DMS53 treated with DMSO at 0.1 percent for 48 hours (cell line): Measurements from ENCODE around the gene CHST2.
"Not testable (repeated sequence)": the region's sequence is repeated elsewhere in the genome, so short reads cannot be mapped to it uniquely, and the experiment has no call there.

ENCODE experiments used
- DNase-seq: peaks from one replicate; lab custom pipeline; 2025; ENCODE audit not compliant: unreplicated experiment; lab: John Stamatoyannopoulos, UW

The CHST2 gene, protein sequence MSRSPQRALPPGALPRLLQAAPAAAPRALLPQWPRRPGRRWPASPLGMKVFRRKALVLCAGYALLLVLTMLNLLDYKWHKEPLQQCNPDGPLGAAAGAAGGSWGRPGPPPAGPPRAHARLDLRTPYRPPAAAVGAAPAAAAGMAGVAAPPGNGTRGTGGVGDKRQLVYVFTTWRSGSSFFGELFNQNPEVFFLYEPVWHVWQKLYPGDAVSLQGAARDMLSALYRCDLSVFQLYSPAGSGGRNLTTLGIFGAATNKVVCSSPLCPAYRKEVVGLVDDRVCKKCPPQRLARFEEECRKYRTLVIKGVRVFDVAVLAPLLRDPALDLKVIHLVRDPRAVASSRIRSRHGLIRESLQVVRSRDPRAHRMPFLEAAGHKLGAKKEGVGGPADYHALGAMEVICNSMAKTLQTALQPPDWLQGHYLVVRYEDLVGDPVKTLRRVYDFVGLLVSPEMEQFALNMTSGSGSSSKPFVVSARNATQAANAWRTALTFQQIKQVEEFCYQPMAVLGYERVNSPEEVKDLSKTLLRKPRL

GRCh38 chr3:143119009-143119914 is at the start of gene CHST2:
Gene CHST2, plus strand, starts transcription at chr3:143119771. Its CDS starts 1,046 bp downstream, at chr3:143120817.
- DNase-seq = peak; percentile 26

GRCh38 chr3:143070977-143071551 is 48.5 kb upstream of the CHST2 start:
- no peak for DNase-seq

DNA sequence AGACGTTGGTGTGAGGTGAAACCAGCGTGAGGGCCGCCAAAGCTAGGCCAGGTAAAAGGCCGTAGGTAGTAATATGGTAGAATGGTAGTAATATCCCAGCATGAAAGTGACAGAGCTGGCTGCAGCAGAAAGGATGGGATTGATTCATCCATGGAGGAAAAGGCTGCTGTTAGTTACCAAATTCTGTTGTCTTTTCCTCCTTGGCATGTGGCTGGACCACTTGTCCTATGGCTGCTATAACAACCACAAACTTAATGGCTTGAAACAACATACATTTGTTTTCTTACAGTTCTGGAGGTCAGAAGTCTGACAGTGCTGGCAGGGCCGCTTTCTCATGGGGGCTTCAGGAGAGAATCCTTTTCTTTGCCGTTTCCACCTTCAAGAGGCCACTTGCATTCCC is 47.8 kb upstream of the CHST2 start:
- DNase-seq = no peak

DNA sequence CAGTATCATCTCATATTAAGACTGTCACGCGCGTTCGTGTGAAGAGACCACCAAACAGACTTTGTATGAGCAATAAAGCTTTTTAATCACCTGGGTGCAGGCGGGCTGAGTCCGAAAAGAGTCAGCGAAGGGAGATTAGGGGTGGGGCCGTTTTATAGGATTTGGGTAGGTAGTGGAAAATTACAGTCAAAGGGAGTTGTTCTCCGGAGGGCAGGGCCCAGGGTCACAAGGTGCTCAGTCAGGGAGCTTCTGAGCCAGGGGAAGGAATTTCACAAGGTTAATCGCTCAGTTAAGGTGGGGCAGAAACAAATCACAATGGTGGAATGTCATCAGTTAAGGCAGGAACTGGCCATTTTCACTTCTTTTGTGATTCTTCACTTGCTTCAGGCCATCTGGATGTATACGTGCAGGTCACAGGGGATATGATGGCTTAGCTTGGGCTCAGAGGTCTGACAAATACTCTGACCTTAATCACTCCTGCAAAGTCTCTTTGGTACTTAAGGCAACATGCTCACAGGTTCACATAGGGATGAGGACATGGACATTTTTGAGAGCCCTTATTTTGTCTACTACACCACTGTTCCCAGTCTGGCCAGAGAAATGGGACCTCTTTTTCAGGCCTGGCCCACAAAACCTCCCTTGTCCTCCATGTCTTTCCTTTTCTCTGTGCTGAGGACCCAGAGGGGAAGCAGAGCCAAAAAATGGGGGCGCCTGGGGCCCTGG is 47.1 kb upstream of the CHST2 start:
- DNase-seq = not testable (repeated sequence)

DNA sequence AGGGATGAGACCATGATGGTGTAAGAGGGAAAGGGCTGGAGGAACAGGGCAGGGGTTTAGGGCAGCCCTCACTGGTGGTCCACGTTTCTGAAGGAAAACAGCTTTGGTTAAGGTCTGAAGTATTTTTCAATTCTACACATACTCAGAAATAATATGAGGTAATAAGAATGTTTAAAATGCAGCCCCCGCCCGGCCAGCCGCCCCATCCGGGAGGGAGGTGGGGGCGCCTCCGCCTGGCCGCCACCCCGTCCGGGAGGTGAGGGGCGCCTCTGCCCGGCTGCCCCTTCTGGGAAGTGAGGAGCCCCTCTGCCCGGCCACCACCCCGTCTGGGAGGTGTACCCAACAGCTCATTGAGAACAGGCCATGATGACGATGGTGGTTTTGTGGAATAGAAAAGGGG is 46.0 kb upstream of the CHST2 start:
- not testable (repeated sequence) for DNase-seq

- DNase-seq = not testable (repeated sequence)
Observed at GRCh38 chr3:143073983-143074382, 45.6 kb upstream of the CHST2 start.

DNA sequence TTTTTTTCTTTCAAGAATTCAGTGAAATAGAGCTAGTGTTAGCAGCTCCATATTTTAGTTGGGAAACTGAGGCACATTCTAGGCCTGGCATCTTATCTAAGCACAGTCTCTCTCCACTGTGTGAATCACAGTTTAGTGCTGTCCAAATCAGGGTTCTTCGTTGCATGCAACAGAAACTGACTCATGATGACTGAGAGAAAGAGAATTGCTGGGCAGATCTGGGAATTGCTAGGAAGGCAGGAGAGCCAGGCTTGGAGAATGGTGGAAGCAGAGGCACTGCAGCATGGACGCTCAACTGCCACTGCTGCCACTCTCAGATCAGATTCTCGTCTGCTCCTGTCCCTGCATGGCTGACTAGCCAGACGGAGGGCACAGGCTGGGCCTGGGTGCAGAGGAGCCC is 40.7 kb upstream of the CHST2 start:
- no peak for DNase-seq

GRCh38 chr3:143080196-143080595 is 39.4 kb upstream of the CHST2 start:
- DNase-seq = no peak

GRCh38 chr3:143081365-143081764 is 38.2 kb upstream of the CHST2 start:
- no peak for DNase-seq

GRCh38 chr3:143081844-143082778 is 37.5 kb upstream of the CHST2 start:
- no peak for DNase-seq

GRCh38 chr3:143083781-143084180 is 35.8 kb upstream of the CHST2 start:
- DNase-seq = no peak

DNA sequence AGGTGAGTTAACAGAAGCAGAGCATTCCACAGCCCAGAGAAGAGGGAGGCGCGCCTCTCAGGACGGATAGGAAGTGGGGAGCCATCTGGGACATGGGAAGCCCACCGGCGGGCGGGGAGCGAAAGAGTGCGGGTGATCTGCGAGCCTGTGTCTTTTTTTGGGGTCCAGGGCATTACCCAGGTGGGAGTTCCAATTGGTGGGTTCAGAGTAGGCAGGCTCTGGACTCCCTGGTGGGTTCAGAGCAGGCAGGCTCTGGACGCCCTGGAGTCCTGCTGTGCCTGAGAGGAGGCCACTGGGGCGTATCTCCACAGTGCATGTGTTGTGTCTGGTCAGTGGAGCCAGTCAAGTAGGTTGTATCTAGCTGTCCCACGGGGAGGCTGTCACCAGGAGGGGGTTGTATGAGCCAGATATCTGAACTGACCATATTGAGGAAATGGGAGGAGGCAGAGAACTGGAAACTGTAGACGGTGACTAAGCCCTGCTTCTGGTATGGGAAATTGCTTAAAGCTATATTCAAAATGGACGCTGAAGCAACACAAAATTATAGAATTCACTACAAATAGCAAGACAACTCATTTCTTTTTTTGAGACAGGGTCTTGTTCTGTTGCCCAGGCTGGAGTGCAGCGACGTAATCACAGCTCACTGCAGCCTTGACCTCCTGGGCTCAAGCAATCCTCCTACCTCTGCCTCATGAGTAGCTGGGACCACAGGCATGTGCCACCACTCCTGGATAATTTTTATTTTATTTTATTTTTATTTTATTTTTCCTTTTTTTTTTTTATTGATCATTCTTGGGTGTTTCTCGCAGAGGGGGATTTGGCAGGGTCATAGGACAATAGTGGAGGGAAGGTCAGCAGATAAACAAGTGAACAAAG is 34.5 kb upstream of the CHST2 start:
- no peak for DNase-seq

GRCh38 chr3:143088835-143089234 is 30.7 kb upstream of the CHST2 start:
- no peak for DNase-seq

DNA sequence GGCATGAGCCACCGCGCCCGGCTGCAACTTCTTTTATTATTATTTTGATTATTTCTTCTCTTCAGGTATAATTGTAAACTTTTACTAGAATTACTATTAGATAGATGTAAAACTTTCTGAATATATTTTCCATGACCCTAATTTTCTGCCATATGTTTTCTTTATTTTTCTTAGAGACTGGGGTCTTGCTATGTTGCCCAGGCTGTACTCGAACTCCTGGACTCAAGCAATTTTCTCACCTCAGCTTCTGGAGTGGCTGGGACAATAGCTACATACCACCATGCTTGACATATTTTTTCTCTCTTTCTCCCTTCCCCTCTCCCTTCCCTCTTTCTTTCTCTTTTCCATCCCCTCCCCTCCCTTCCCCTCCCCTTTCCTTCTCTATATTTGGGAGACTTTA is 29.6 kb upstream of the CHST2 start:
- DNase-seq = no peak

- DNase-seq = no peak
Observed at GRCh38 chr3:143090486-143090885, 29.1 kb upstream of the CHST2 start.

DNA sequence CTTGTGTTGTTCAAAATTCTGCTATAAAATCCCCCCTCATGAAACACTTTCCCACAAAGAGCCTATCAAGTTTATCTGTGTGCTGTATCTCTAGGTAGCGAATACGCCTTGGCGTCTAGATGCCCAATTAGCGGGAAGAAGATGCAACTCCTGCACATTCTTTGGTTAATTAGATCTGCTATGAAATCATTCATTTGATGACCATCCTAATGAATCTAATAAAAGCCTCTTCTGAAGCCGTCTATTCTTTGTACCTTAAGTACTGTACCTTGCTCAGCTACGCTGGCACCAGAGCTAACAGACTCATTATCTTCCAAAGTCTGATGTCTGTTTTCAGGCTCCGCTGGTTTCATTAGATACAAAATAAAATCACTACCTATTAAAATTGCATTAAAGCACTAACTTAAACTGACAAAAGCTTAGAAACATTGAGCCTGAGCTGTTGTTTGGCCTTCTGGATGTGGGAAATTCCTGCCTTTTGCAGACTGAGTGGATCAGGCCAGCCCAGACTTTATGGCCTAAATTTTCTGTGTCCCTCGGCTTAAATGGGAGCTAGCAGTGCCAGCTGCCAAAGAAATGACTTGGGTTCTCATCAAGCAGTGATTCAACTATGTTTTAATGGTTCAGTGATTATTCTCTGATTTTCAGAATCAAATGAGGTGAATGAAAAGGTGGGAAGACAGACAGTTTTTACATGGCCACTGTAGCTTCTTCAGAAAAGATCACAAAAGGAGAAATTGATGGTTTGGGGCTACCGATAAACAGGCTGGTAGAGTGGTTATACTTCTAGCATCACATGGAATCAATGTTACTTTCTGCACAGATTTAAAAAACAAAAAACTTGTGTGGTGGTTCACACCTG is 28.4 kb upstream of the CHST2 start:
- no peak for DNase-seq

GRCh38 chr3:143092191-143092590 is 27.4 kb upstream of the CHST2 start:
- no peak for DNase-seq

- no peak for DNase-seq
Observed at GRCh38 chr3:143095813-143096212, 23.8 kb upstream of the CHST2 start.
